SK-N-SH treated with all-trans-retinoic acid at 6 μM for 48 hours (cell line): ENCODE measurements around the gene B3GALNT2.

Experiments used
- ATAC-seq: fragments of 200-7000 bp; cut with Tn5 transposase; 3 replicates; pipeline ENCODE4 v1.9.1; 2020; ENCODE audit warnings: mild to moderate bottlenecking, moderate library complexity
- ARNTL ChIP-seq: fragments of 450-650 bp; formaldehyde crosslinking; IDR thresholded peaks from 2 replicates; pipeline ENCODE4 v1.5.0; 2020; ENCODE audit warnings: low read depth, mild to moderate bottlenecking, moderate library complexity, borderline replicate concordance
- BACH2 ChIP-seq: fragments of 250-450 bp; sonication (Bioruptor Pico); IDR thresholded peaks from 2 replicates; pipeline ENCODE4 v1.9.0; 2021; ENCODE audit warnings: mild to moderate bottlenecking, borderline replicate concordance
- CSDC2 ChIP-seq: fragments of 250-450 bp; sonication (Bioruptor Pico); IDR thresholded peaks from 2 replicates; pipeline ENCODE4 v1.5.0; 2020; ENCODE audit warnings: mild to moderate bottlenecking, moderate library complexity
- ESRRG ChIP-seq: fragments of 250-450 bp; sonication (Bioruptor Pico); IDR thresholded peaks from 2 replicates; pipeline ENCODE4 v1.6.1; 2021; ENCODE audit warnings: mild to moderate bottlenecking
- GLIS3 ChIP-seq: fragments of 250-450 bp; sonication (Bioruptor Pico); IDR thresholded peaks from 2 replicates; pipeline ENCODE4 v1.5.0; 2020; ENCODE audit warnings: mild to moderate bottlenecking, moderate library complexity
- ISL1 ChIP-seq: fragments of 250-450 bp; sonication (Bioruptor Pico); IDR thresholded peaks from 2 replicates; pipeline ENCODE4 v2.1.2; 2022; ENCODE audit warnings: mild to moderate bottlenecking, moderate library complexity
- OSR1 ChIP-seq: fragments of 250-450 bp; sonication (Bioruptor Pico); IDR thresholded peaks from 2 replicates; pipeline ENCODE4 v1.8.0; 2022; ENCODE audit warnings: moderate library complexity, mild to moderate bottlenecking, inconsistent platforms
- PPARA ChIP-seq: fragments of 250-450 bp; sonication (Bioruptor Pico); IDR thresholded peaks from 2 replicates; pipeline ENCODE4 v1.5.0; 2020; ENCODE audit warnings: mild to moderate bottlenecking, borderline replicate concordance
- RARB ChIP-seq: fragments of 250-450 bp; sonication (Bioruptor Pico); IDR thresholded peaks from 2 replicates; pipeline ENCODE4 v1.8.0; 2021; ENCODE audit warnings: mild to moderate bottlenecking, moderate library complexity
- SNAI2 ChIP-seq: fragments of 250-450 bp; sonication (Bioruptor Pico); IDR thresholded peaks from 2 replicates; pipeline ENCODE4 v1.5.0; 2020; ENCODE audit warnings: mild to moderate bottlenecking, moderate library complexity
- TCF4 ChIP-seq: fragments of 250-450 bp; sonication (Bioruptor Pico); IDR thresholded peaks from 2 replicates; pipeline ENCODE4 v1.8.0; 2021; ENCODE audit warnings: mild to moderate bottlenecking, moderate library complexity, borderline replicate concordance
- TOX ChIP-seq: fragments of 250-450 bp; sonication (Bioruptor Pico); IDR thresholded peaks from 2 replicates; pipeline ENCODE4 v1.8.0; 2021; ENCODE audit warnings: mild to moderate bottlenecking, moderate library complexity, borderline replicate concordance
- ZC3H10 ChIP-seq: fragments of 250-450 bp; sonication (Bioruptor Pico); IDR thresholded peaks from 2 replicates; pipeline ENCODE4 v1.5.1; 2021; ENCODE audit warnings: mild to moderate bottlenecking, moderate library complexity
- ZFP3 ChIP-seq: fragments of 250-450 bp; sonication (Bioruptor Pico); IDR thresholded peaks from 2 replicates; pipeline ENCODE4 v1.5.0; 2020; ENCODE audit warnings: mild to moderate bottlenecking, moderate library complexity
- ZFP30 ChIP-seq: fragments of 450-650 bp; formaldehyde crosslinking; IDR thresholded peaks from 2 replicates; pipeline ENCODE4 v1.5.0; 2022; ENCODE audit warnings: mild to moderate bottlenecking, moderate library complexity
- ZNF70 ChIP-seq: fragments of 450-650 bp; formaldehyde crosslinking; IDR thresholded peaks from 2 replicates; pipeline ENCODE4 v1.5.0; 2020; ENCODE audit warnings: mild to moderate bottlenecking, moderate library complexity
- ZNF8 ChIP-seq: fragments of 450-650 bp; formaldehyde crosslinking; IDR thresholded peaks from 2 replicates; pipeline ENCODE4 v1.5.0; 2020; ENCODE audit warnings: mild to moderate bottlenecking, moderate library complexity
- TF ChIP-seq, protein P1 (sequence below): fragments of 250-450 bp; sonication (Bioruptor Pico); IDR thresholded peaks from 2 replicates; pipeline ENCODE4 v1.8.0; 2020; ENCODE audit warnings: mild to moderate bottlenecking, moderate library complexity, borderline replicate concordance
- TF ChIP-seq, protein P2 (sequence below): fragments of 250-450 bp; sonication (Bioruptor Pico); IDR thresholded peaks from 2 replicates; pipeline ENCODE4 v1.5.1; 2021; ENCODE audit warnings: mild to moderate bottlenecking, moderate library complexity
- TF ChIP-seq, protein P3 (sequence below): fragments of 250-450 bp; sonication (Bioruptor Pico); IDR thresholded peaks from 2 replicates; pipeline ENCODE4 v1.5.1; 2020; ENCODE audit warnings: low read depth, mild to moderate bottlenecking, moderate library complexity
- TF ChIP-seq, protein P4 (sequence below): fragments of 250-450 bp; sonication (Bioruptor Pico); IDR thresholded peaks from 2 replicates; pipeline ENCODE4 v1.5.0; 2020; ENCODE audit warnings: mild to moderate bottlenecking, moderate library complexity
- TF ChIP-seq, protein P5 (sequence below): fragments of 250-450 bp; sonication (Bioruptor Pico); IDR thresholded peaks from 2 replicates; pipeline ENCODE4 v1.8.0; 2021; ENCODE audit warnings: low read depth, mild to moderate bottlenecking, moderate library complexity, borderline replicate concordance

The B3GALNT2 gene

DNA sequence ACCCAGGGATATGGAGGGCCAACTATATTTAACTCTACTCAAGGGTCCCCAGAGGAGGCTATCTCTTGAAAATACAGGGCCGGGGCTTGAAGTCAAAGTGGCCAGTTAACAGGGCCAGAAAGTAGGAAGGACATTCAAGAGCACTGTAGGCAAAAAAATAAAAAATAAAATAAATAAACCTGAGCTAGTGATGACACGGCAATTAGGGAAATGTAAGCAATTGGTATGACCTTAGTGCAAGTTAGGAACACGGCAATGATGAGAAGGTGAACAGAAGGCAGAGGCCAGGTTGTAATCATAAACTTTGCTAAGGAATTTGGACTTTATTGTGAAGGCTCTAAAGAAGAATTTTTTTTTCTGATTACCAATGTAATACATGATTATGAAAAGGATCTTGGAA lies 3.4 kb upstream of the B3GALNT2 start:
- ATAC-seq, result no peak
- TF ChIP-seq ZNF8 (no peak), TCF4 (CRISPR knock-in tag) (no peak), CSDC2 (CRISPR knock-in tag) (no peak), ZFP3 (no peak), ESRRG (CRISPR knock-in tag) (no peak), PPARA (CRISPR knock-in tag) (no peak), RARB (CRISPR knock-in tag) (no peak), TOX (no peak), BACH2 (CRISPR knock-in tag) (no peak), ZC3H10 (CRISPR knock-in tag) (no peak), ZNF70 (CRISPR knock-in tag) (no peak), ARNTL (no peak), SNAI2 (CRISPR knock-in tag) (no peak), ZFP30 (CRISPR knock-in tag) (no peak)
- TF ChIP-seq, protein P1, sequence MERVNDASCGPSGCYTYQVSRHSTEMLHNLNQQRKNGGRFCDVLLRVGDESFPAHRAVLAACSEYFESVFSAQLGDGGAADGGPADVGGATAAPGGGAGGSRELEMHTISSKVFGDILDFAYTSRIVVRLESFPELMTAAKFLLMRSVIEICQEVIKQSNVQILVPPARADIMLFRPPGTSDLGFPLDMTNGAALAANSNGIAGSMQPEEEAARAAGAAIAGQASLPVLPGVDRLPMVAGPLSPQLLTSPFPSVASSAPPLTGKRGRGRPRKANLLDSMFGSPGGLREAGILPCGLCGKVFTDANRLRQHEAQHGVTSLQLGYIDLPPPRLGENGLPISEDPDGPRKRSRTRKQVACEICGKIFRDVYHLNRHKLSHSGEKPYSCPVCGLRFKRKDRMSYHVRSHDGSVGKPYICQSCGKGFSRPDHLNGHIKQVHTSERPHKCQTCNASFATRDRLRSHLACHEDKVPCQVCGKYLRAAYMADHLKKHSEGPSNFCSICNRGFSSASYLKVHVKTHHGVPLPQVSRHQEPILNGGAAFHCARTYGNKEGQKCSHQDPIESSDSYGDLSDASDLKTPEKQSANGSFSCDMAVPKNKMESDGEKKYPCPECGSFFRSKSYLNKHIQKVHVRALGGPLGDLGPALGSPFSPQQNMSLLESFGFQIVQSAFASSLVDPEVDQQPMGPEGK (CRISPR knock-in tag), result no peak
- TF ChIP-seq, protein P2, sequence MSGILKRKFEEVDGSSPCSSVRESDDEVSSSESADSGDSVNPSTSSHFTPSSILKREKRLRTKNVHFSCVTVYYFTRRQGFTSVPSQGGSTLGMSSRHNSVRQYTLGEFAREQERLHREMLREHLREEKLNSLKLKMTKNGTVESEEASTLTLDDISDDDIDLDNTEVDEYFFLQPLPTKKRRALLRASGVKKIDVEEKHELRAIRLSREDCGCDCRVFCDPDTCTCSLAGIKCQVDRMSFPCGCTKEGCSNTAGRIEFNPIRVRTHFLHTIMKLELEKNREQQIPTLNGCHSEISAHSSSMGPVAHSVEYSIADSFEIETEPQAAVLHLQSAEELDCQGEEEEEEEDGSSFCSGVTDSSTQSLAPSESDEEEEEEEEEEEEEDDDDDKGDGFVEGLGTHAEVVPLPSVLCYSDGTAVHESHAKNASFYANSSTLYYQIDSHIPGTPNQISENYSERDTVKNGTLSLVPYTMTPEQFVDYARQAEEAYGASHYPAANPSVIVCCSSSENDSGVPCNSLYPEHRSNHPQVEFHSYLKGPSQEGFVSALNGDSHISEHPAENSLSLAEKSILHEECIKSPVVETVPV (CRISPR knock-in tag), result no peak
- TF ChIP-seq, protein P3, sequence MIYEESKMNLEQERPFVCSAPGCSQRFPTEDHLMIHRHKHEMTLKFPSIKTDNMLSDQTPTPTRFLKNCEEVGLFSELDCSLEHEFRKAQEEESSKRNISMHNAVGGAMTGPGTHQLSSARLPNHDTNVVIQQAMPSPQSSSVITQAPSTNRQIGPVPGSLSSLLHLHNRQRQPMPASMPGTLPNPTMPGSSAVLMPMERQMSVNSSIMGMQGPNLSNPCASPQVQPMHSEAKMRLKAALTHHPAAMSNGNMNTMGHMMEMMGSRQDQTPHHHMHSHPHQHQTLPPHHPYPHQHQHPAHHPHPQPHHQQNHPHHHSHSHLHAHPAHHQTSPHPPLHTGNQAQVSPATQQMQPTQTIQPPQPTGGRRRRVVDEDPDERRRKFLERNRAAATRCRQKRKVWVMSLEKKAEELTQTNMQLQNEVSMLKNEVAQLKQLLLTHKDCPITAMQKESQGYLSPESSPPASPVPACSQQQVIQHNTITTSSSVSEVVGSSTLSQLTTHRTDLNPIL (CRISPR knock-in tag), result no peak

DNA sequence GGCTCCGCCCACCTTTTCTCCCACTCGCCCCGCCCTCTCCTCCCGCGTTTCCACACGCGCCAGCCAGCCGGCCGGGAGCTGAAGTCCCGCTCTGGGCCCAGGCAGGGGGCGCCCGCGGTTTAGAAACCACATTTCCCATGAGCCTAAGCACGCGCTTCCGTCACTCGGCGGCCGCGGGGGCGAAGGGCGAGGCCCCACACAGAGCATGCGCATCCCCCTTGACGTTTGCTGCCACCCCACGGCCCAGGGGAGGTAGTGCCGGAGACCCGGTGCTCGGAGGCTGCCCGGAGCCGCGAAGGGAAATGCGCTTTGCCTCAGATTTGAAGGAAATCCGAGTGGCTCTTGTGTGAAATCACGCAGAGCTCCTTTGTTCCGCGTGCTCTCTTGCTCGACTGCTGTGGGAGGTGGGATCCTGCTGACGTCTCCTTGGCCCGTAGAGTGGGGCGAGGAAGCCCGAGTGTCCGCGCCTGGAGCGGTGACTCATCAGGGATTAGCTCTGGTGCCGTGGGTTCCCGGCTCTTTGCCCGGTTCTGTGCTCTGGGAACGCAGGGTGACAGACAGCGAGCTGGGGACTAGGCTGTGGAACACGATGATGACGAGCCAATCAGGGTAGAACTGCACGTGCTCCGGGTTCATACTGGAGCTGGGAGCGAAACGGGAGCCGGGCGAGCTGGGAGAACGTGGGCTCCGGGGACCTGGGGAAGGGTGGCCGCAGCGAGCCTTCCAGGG lies 406 bp upstream of the B3GALNT2 start:
- peak; percentile 84 for ATAC-seq
- no peak for TF ChIP-seq ARNTL
- 0 out of 2 replicates have a peak, but pooled peaks have one; percentile 54 for TF ChIP-seq ZC3H10 (CRISPR knock-in tag)

DNA sequence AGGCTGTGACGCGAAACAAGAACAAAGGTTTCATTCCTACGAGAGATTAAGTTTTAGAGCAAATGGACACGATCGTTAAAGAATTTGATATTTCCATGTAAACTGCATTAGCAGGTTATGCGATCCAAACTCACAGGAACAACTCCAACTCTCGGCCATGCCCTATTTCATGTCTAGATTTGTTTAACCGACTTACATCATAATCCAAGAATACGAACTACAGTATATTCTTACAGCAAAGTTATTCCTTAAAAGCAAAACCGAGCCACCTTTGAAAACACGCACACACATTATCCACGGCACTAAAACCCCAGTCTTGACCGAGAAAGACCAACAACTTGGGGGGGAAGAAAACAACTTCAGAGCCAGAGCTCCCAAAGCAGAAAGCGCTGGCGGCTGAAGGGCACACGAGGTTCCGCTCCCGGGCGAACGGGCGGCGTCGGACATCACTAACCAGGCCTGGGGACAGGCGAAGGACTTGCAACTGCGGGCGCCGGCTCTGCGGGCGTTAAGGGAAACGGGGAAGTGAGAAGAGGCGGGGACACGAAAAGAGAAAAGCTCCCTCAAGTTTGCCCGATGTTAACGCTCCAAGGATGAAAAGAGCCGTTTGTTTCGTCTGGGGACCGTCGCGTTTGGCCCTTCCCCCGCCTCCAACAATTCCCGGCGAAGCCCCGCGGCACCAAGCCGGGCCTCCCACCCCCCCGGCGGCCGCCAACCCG lies 690 bp downstream of the B3GALNT2 start:
- no peak for TF ChIP-seq ISL1
- TF ChIP-seq, protein P4, sequence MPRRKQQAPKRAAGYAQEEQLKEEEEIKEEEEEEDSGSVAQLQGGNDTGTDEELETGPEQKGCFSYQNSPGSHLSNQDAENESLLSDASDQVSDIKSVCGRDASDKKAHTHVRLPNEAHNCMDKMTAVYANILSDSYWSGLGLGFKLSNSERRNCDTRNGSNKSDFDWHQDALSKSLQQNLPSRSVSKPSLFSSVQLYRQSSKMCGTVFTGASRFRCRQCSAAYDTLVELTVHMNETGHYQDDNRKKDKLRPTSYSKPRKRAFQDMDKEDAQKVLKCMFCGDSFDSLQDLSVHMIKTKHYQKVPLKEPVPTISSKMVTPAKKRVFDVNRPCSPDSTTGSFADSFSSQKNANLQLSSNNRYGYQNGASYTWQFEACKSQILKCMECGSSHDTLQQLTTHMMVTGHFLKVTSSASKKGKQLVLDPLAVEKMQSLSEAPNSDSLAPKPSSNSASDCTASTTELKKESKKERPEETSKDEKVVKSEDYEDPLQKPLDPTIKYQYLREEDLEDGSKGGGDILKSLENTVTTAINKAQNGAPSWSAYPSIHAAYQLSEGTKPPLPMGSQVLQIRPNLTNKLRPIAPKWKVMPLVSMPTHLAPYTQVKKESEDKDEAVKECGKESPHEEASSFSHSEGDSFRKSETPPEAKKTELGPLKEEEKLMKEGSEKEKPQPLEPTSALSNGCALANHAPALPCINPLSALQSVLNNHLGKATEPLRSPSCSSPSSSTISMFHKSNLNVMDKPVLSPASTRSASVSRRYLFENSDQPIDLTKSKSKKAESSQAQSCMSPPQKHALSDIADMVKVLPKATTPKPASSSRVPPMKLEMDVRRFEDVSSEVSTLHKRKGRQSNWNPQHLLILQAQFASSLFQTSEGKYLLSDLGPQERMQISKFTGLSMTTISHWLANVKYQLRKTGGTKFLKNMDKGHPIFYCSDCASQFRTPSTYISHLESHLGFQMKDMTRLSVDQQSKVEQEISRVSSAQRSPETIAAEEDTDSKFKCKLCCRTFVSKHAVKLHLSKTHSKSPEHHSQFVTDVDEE, result no peak
- TF ChIP-seq PPARA (CRISPR knock-in tag), result no peak
- TF ChIP-seq, protein P3 (CRISPR knock-in tag), result no peak
- TF ChIP-seq SNAI2 (CRISPR knock-in tag), result no peak
- TF ChIP-seq RARB (CRISPR knock-in tag), result no peak
- TF ChIP-seq, protein P5, sequence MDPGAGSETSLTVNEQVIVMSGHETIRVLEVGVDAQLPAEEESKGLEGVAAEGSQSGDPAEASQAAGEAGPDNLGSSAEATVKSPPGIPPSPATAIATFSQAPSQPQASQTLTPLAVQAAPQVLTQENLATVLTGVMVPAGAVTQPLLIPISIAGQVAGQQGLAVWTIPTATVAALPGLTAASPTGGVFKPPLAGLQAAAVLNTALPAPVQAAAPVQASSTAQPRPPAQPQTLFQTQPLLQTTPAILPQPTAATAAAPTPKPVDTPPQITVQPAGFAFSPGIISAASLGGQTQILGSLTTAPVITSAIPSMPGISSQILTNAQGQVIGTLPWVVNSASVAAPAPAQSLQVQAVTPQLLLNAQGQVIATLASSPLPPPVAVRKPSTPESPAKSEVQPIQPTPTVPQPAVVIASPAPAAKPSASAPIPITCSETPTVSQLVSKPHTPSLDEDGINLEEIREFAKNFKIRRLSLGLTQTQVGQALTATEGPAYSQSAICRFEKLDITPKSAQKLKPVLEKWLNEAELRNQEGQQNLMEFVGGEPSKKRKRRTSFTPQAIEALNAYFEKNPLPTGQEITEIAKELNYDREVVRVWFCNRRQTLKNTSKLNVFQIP (CRISPR knock-in tag), result no peak
- no peak for TF ChIP-seq OSR1 (CRISPR knock-in tag)
- TF ChIP-seq GLIS3 (CRISPR knock-in tag), result no peak
- TF ChIP-seq BACH2 (CRISPR knock-in tag), result no peak
- no peak for TF ChIP-seq CSDC2 (CRISPR knock-in tag)
- TF ChIP-seq ARNTL, result no peak
- TF ChIP-seq, protein P1 (CRISPR knock-in tag), result no peak
- TF ChIP-seq, all 23 proteins: peak for 0
- peak; percentile 8; the same call in 2 of the 3 replicates for ATAC-seq
